K562 (cell line): ENCODE data around the gene AACS. TPM values are rescaled to one million over a fixed set of nuclear protein-coding genes. Genes with fewer than 3 reads are reported as not detected.

Experiments
- ARHGAP35 ChIP-seq: fragments of 450-650 bp; IDR thresholded peaks from 2 replicates; pipeline ENCODE4 v1.6.1; 2018; ENCODE audit not compliant: partially characterized antibody
- ATF1 ChIP-seq, 2 experiments: fragments of 450-650 bp in 1 of 2; IDR thresholded peaks; 2 replicates each; pipeline ENCODE4 v1.6.1; 2016; ENCODE audit warnings: missing compliant biosample characterization in 1 of 2, missing genetic modification characterization in 1 of 2
- BDP1 ChIP-seq: IDR thresholded peaks from 3 replicates; pipeline ENCODE4 v1.6.1; 2011; ENCODE audit not compliant: insufficient read length, insufficient read depth
- CCNT2 ChIP-seq: IDR thresholded peaks from 2 replicates; pipeline ENCODE4 v1.6.1; 2011; ENCODE audit warnings: borderline replicate concordance, low read depth, mild to moderate bottlenecking, moderate library complexity, mixed read lengths, low read length; ENCODE audit not compliant: insufficient read length; ENCODE audit errors: extremely low read depth
- ETV5 ChIP-seq: sonication (generic); formaldehyde crosslinking; IDR thresholded peaks from 2 replicates; pipeline ENCODE4 v1.4.0; 2020; ENCODE audit warnings: low read depth, mild to moderate bottlenecking, missing genetic modification reagents
- GATAD2A ChIP-seq: fragments of 450-650 bp; IDR thresholded peaks from 2 replicates; pipeline ENCODE4 v1.6.1; 2017
- KDM2B ChIP-seq: fragments of 250-450 bp; sonication (Bioruptor Pico); IDR thresholded peaks from 2 replicates; pipeline ENCODE4 v1.8.0; 2021; ENCODE audit warnings: mild to moderate bottlenecking, moderate library complexity
- MAZ ChIP-seq, 2 experiments: fragments of 450-650 bp in 1 of 2; sonication (generic) in 1 of 2; formaldehyde crosslinking; IDR thresholded peaks in 1 of 2; conservative IDR thresholded peaks in 1 of 2; 2 replicates each; pipeline versions ENCODE4 v1.4.0 to v1.5.0; 2020; ENCODE audit warnings: mild to moderate bottlenecking in 1 of 2, missing genetic modification reagents in 1 of 2
- MTF1 ChIP-seq: fragments of 250-450 bp; sonication (Bioruptor Pico); IDR thresholded peaks from 2 replicates; pipeline ENCODE4 v1.9.0; 2021; ENCODE audit warnings: moderate library complexity, mild to moderate bottlenecking, inconsistent platforms, borderline replicate concordance
- NCOR1 ChIP-seq: fragments of 450-650 bp; IDR thresholded peaks from 2 replicates; pipeline ENCODE4 v1.6.1; 2016; ENCODE audit warnings: mild to moderate bottlenecking, moderate library complexity
- NEUROD1 ChIP-seq: fragments of 150-350 bp; IDR thresholded peaks from 2 replicates; pipeline ENCODE4 v1.6.1; 2014; ENCODE audit warnings: borderline replicate concordance, low read length, low read depth; ENCODE audit not compliant: partially characterized antibody
- NR2F6 ChIP-seq: fragments of 450-650 bp; formaldehyde crosslinking; IDR thresholded peaks from 2 replicates; pipeline ENCODE4 v1.4.0; 2020; ENCODE audit warnings: mild to moderate bottlenecking
- NR3C1 ChIP-seq: sonication (generic); formaldehyde crosslinking; IDR thresholded peaks from 2 replicates; pipeline ENCODE4 v1.8.1; 2022; ENCODE audit warnings: missing genetic modification reagents
- PKNOX1 ChIP-seq: fragments of 450-650 bp; IDR thresholded peaks from 2 replicates; pipeline ENCODE4 v1.6.1; 2016
- POLR2A ChIP-seq: fragments of 450-650 bp; conservative IDR thresholded peaks from 2 replicates; pipeline ENCODE4 v1.6.1; 2016
- RBM22 ChIP-seq: fragments of 200-400 bp; formaldehyde crosslinking; IDR thresholded peaks from 2 replicates; pipeline ENCODE4 v1.6.1; 2018; ENCODE audit warnings: low read length, low read depth; ENCODE audit not compliant: poor library complexity, severe bottlenecking
- SAFB ChIP-seq: fragments of 200-400 bp; formaldehyde crosslinking; IDR thresholded peaks from 2 replicates; pipeline ENCODE4 v1.6.1; 2017; ENCODE audit warnings: low read depth, low read length, borderline replicate concordance
- STAT5B ChIP-seq: fragments of 250-450 bp; sonication (Bioruptor Pico); IDR thresholded peaks from 2 replicates; pipeline ENCODE4 v1.8.0; 2021; ENCODE audit warnings: mild to moderate bottlenecking, inconsistent platforms
- STAT6 ChIP-seq: sonication (generic); formaldehyde crosslinking; IDR thresholded peaks from 2 replicates; pipeline ENCODE4 v1.8.1; 2023; ENCODE audit warnings: mild to moderate bottlenecking, missing genetic modification reagents
- THAP12 ChIP-seq: fragments of 250-450 bp; sonication (Bioruptor Pico); IDR thresholded peaks from 2 replicates; pipeline ENCODE4 v1.9.0; 2021; ENCODE audit warnings: mild to moderate bottlenecking, inconsistent platforms
- U2AF2 ChIP-seq: fragments of 200-400 bp; formaldehyde crosslinking; optimal IDR thresholded peaks from 2 replicates; pipeline ENCODE3; 2017; ENCODE audit warnings: low read depth, mild to moderate bottlenecking, low read length
- ZNF589 ChIP-seq: fragments of 200-800 bp; sonication (Bioruptor generic); IDR thresholded peaks from 2 replicates; pipeline ENCODE4 v1.6.1; 2016; ENCODE audit warnings: low read depth, missing genetic modification characterization, missing compliant biosample characterization
- polyA plus RNA-seq, 8 experiments: library from polyadenylated mRNA; depleted of rRNA in 4 of 8; stranded (reverse) in 5 of 8; unstranded in 3 of 8; fragments of >200 nt; fragmentation: Nextera tagmentation in 2 of 8; fragmentation: Illumina TruSeq in 1 of 8; extraction: Ambion mirVana in 2 of 8; extraction: Trizol in 1 of 8; gene quantifications; 2 replicates each; pipeline versions ENCODE4 v1.2.1 to v1.2.3, GENCODE V29; 2011 to 2014; ENCODE audit warnings: inconsistent platforms in 1 of 8, missing spikeins in 1 of 8
- total RNA-seq, 7 experiments: library from RNA; depleted of rRNA in 6 of 7; stranded (reverse); fragments of >200 nt in 6 of 7; fragmentation: Illumina TruSeq in 2 of 7; extraction: Trizol in 2 of 7; gene quantifications; 2 replicates each; pipeline versions ENCODE4 v1.2.1 to v1.2.3, GENCODE V29; 2011 to 2021; ENCODE audit warnings: low replicate concordance in 1 of 7

Gene AACS
- total and polyA plus RNA-seq, 9 of the 15 experiments (the other 6 are each of a cell fraction or from before 2014, with no cell fraction given): 2.4 to 13.0 (median 6.0) TPM

- TF ChIP-seq STAT6 (CRISPR knock-in tag) (no peak), GATAD2A (no peak), ETV5 (CRISPR knock-in tag) (no peak; the same call in 1 of the 2 replicates), CCNT2 (no peak), NEUROD1 (no peak), ATF1 (CRISPR knock-in tag; IDR thresholded peaks at IDR 0.05) (no peak), ATF1 (tag; IDR thresholded peaks at IDR 0.05) (no peak), STAT5B (CRISPR knock-in tag) (no peak), MAZ (CRISPR knock-in tag; conservative IDR thresholded peaks at IDR 0.05 in 1 of 2, IDR thresholded peaks at IDR 0.05 in 1 of 2) (peak; percentile 28 to 67; a peak in 3 of 4 replicates), MTF1 (CRISPR knock-in tag) (no peak), KDM2B (CRISPR knock-in tag) (peak; percentile 58; the same call in 1 of the 2 replicates), U2AF2 (no peak), RBM22 (no peak), ARHGAP35 (no peak), PKNOX1 (peak; percentile 23; the same call in 1 of the 2 replicates), NR2F6 (CRISPR knock-in tag) (no peak), BDP1 (no peak), SAFB (no peak), THAP12 (CRISPR knock-in tag) (no peak), POLR2A (peak; percentile 58; the same call in 1 of the 2 replicates), NCOR1 (no peak), ZNF589 (CRISPR knock-in tag) (no peak), NR3C1 (CRISPR knock-in tag) (no peak)
Observed at GRCh38 chr12:125065021-125065918, at the start of gene AACS (continued).
